ENCODE data around the gene HCN4.
A peak's percentile ranks its signal among the peaks of the same experiment; 100 is the strongest.

Gene HCN4

DNA sequence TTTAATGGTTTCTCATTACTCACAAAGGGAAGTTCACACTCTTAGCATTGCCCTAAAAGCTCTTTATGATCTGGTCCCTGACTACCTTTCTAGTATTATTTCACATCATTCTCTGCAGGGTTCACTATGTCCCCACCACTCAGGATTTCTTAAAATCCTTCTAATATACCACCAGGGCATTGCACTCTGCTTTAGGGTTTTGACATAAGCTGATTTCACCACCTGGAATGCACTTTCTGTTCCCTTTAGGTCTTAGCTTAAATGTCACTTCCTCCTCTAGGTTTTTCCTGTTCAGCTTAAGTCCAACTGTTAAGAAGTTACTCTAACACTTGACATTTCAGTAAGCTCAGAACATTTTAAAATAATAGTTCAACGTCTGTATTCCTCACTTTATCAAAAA is 81.7 kb downstream of the HCN4 start:
- DNase-seq, result no peak

- no peak for DNase-seq
These were observed 82.4 kb downstream of the HCN4 start for GRCh38 chr15:73286311-73286710.

- peak; percentile 10 for DNase-seq
These were observed 84.6 kb downstream of the HCN4 start for GRCh38 chr15:73284090-73284716.

DNA sequence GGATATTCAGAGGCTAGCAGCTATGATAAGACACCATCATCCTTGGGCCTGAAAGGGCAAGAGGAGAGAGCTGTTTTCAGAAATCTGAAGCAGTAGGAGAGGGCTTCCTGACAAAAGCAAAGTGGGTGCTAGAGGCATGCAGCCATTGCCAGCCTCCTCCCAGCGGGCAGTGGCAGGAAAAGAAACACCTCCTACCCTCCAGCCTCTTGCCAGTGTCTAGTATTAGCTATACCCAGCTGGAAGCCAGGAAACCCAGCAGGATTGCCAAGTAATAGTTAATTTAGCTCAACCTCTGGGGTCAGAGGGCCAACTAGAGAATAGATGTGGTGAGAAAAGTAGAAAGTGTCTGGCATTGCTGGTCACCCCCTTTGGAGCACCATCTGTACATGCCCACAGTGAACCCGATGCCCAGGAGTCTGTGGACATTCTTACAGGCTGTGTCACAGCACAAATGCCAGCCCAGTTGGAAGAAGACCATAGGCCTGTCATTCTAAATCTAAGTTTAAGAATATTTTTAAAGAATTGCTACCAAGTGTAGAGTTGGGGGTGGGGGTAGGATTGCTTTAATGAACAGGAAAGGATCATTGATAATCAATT is 85.3 kb downstream of the HCN4 start:
- DNase-seq, result no peak

- no peak for DNase-seq
These were observed 86.0 kb downstream of the HCN4 start for GRCh38 chr15:73282567-73283365.

DNA sequence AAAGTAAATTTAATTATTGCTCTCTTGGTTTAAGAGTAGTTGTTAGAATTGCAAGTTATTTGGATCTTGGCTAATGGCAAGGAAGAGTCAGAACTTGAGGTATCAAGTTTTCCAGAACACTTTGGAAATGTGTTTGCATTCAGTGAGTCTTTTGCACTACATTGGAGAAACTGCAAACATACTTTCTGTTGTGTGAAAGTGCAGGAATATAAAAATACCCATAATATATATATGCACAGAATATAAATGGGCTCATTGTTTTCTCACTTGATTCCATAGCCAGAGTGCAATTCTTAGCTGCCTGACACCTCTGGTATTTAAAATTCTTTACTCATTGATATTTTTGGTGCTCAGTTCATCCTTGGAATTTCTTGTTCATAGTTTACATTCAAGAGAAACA is 92.9 kb downstream of the HCN4 start:
- no peak for DNase-seq

DNA sequence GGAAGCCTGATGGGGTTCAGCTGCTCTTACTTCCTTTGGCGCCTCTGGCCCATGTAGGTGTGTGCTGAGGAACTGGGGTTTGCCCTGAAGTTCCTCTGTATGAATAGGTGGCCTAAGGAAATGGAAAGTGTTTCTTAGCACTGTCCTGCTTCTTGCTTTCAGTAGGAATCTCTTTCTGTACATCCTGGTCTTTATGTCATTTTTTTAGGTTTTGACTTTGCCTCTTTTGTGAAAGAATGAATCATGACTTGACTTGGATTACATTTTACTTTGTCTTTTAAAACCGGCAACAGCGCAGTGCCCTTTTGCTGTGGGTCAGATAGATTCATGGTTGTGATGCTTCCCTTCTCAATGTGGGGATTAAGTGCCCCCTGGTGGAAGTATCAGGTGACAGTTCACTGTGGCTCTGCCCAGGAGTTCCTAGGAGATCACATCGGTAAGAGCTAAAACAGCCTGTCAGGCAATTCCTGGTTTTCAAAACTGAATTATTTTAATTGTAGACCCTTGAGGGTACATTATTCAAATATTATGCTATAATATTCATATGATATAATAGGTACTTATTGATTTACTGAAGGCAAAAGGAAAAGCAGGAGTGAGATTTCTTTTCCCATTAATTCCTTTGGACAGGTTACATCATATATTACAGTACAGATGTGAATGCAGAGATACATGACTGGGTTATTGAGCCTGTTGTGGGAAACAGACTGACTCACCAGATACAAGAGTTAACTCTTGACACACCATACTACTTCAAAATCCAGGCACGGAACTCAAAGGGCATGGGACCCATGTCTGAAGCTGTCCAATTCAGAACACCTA is 95.4 kb downstream of the HCN4 start:
- DNase-seq, result peak; percentile 57

DNA sequence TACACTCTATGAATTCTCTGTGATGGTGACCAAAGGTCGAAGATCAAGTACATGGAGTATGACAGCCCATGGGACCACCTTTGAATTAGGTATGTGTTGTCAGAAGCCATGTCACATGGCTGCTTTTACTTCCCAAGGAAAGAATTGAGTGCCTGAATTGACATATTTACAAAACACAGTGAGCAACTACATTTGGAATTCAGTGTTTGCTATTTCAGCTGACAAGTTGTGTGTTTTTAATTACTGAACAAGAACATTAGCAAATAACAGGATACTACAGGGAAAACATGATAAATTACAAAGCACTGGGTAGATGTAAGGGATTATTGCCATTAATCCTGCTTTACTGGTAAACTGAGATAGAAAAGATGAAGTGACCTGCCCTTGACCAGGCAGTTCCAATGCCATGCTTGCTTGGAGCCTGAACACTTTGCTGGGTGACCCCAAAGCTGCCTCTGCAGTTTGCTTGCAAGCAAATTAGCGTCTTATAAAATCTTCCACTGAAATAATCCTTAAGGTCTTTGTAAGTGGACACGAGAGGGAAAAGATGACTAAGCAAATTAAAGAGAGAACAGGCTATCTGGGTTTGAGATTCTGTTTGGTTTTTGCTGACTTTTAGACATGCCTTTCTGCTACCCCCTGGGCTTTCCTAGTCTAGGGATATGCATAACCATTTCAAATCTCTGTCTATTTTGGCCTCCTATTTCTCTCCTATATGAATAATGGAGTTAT is 98.2 kb downstream of the HCN4 start:
- no peak for DNase-seq
